Posterior vena cava (tissue), 2 donors: Measurements from ENCODE around the gene DYNLT5. TPM values are rescaled to one million over a fixed set of nuclear protein-coding genes. Genes with fewer than 3 reads are reported as not detected.
"Not testable (repeated sequence)": the region's sequence is repeated elsewhere in the genome, so short reads cannot be mapped to it uniquely, and the experiment has no call there.

ENCODE experiments used
- DNase-seq: peaks from one replicate; pipeline ENCODE4 v3.0.0-alpha.2; 2020; ENCODE audit warnings: low spot score
- intact Hi-C, 2 donors: fragments of 100-400 bp; cut with DNase I; formaldehyde crosslinking; loops; one replicate each; pipeline versions ENCODE4 v1.14.1 to v1.14.2; 2022 to 2023
- long read RNA-seq, 2 donors: library from polyadenylated mRNA; unstranded; transcript quantifications; one replicate each; pipeline ENCODE4 v2.0.0, GENCODE V29; 2020 to 2021
- total RNA-seq, 2 donors: library from RNA; stranded (reverse); fragmentation: NEBNext Ultra II Directional; extraction: Animal tissue kit (Norgen Biotek cat#: 25700); gene quantifications; one replicate each; pipeline ENCODE4 v1.2.1, GENCODE V29; 2021
- donor health status: DM: yes; HTN: yes; CAD: no.
- donor health status: DM: yes; HTN: yes; CAD: no.

Gene DYNLT5, protein sequence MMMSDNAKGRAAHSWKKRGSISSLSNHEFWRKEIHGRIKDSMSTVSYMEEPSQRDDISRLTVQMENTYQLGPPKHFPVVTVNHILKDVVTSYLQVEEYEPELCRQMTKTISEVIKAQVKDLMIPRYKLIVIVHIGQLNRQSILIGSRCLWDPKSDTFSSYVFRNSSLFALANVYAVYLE
- total RNA-seq, result 1 to 10 TPM; 1.9 to 3.0 TPM
- long read RNA-seq, donor 1, partial matches to known transcripts, result 0 of 2 reads
- long read RNA-seq, donor 1, other reads (novel, unspliced or antisense), result 1 of 2 reads
- long read RNA-seq, donor 2, partial matches to known transcripts, result 0 of 1 reads
- long read RNA-seq, donor 2, other reads (novel, unspliced or antisense), result 0 of 1 reads

DNA sequence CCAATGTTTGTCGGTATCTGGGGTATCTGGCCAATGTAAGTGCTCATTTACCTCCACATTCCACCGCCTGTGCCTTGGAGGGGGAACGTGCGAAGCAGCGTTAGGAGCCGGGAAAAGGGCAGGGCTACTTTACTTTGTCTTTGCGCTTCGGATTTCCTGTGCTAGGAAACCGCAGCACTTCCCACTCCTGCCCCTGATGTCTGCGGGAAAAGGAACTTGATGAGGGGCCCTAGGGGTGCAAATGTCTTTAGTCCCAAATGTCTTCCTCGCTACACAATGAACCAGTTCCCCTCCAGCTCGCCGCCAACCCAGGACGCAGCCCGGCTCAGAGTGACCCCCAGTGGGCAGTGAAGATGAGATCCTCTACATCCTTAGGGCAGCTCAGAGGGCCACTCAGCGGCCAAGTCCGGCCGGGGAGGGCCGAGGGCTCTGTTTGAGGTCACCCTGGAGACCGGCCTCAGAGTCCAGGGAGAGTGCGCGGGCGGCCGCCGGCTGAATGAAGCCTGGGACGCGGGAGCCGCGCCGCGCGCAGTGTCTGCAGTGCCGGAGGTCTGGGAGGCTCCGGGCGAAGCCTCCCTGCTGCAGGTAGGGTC is at the start of gene DYNLT5:
Gene DYNLT5, plus strand, starts transcription at position 460 of the 593 bp plus-strand sequence. CDS start 2,200 bp downstream, outside the sequence.
- DNase-seq, result peak; percentile 91
- intact Hi-C loops, result no loop called here

DNA sequence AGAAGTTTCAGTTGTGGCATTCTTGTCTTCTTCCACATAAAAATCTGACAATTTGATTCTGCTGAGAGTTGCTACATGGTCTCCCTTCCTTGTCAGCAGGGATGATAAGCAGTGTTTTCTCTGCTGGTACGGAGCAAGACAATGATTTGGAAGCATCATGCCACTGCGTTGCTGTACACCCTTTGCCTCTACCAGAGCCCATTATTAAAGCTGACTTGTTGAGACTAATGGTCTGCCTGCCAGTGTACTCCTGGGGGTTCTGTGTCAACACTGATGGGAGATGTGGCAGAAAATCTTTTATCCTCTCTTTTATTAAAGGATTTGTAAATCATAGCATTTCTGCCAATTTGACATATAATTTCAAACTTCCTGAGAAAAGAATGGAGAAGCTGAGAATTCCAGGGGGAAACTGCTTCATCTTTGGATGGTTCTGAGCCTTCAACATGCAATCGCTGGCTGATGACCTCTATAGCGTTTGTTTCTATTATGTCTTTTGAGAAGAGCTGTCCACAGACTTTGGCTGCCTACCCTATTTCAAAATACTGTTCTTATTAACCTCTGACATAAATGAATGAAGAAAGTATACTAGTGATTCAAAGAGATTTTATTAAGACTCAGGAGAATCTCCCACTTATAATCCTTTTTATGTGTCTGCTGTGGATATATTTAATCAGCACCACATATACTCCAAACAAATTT is 47.9 kb upstream of the DYNLT5 start:
- intact Hi-C loops, result no loop called here
- DNase-seq, result no peak

DNA sequence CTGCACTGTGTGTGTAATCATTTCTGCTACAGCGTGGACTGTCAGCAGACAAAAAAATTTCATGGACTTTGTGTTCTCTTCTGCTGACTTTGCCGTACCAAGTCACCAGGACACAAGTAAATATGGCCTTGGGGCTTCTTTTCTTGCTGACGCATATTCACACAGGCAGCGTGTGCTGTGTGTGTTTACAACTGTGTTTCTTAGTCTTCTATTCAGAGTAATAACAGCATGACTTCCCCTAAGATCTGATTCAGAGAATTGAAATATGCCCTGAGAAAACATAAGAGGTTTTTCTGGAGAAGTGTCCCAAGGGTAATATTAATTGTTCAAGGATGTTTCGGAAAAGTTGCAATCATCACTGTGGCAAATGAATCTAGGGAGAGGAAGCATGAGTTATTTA is 47.1 kb upstream of the DYNLT5 start:
- intact Hi-C loops, result no loop called here
- no peak for DNase-seq

DNA sequence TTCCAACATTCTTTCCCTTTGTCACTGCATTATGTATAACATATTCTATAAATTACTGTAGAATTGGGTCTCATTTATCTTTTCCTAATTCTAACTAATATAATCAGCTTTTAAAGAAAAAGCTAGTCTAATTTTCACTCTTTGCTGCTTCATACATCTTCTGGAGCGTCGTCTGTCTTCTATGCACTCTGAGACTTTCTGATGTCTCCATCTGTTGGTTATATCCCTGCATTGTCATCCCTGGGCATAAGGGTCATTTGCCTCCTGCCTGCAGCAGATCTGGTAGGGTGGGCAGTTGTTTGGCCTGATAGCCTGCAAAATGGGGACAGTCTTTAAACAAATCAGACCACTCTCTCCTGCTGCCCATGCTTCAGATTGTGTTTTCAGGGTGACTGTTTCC is 40.8 kb upstream of the DYNLT5 start:
- intact Hi-C loops, result no loop called here
- DNase-seq, result no peak

DNA sequence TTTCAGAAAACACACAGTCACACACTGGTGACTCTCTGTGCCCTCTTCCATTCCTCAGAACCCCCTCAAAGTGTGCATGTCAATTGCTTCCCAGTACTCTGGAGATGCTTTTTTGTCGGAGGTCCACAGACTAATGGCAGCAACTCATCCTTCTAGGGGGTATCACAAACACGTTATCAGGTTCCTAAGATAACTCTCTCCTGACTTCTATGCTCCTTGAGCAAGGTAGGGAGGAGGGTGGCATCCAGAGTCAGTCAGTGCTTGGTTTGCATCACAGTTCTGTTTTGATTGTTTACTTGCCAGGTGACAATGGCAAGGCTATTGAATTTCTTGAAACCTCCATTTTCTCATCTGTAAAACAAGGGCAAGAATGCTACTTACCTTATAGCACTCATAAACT is 39.4 kb upstream of the DYNLT5 start:
- DNase-seq, result no peak
- intact Hi-C loops, result no loop called here

DNA sequence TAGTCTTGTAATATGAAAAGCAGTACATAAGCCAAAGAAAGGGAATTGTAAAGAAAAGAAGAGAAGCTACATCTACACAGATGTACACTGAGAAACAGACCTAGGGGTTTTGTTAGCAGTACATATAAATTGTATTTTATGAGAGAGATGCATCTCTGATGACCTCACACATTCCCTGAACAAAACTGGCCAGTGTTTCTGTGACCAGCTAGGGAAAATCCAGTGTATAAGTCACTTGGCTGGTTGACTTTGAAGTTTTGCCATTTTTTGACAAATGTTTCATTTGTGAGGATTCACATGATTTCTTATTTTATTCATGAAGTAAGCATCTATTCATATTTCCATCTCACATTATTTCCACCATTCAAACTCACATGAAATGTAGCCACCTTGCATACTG is 28.3 kb upstream of the DYNLT5 start:
- intact Hi-C loops, result no loop called here
- DNase-seq, result no peak

DNA sequence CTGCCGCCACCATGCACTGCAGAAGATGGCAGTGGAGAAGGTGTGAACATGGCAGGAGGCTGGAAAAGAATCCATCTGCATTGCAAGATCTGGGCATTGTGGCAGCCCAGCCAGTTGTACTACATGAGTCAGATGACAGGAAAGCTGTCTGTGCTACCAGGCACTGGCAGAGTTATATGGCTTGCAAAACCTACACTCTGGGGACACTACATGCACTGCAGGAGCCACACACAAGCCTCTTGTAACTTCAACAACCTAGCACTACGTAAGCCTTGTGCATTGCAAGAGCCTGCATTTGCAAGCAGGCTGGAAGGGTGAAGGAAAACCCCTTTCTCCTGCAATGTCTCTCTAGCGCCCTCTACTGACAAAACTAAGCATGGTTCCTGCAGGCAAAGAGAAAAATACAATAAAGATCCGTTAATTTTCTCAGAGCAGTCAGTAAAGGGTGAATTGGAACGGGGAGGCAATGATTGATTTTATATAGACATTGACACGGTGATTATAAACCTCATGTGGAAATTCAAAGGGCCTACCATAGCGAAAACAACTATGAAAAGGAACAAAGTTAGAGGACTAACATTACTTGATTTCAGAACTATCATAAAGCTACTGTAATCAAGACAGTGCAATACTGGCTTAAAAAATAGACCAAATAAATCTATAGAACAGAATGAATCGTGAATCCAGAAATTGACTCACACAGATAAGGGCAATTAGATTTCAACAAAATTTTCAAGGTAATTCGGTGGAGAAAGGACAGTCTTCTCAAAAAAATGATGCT is 26.2 kb upstream of the DYNLT5 start:
- DNase-seq, result no peak
- intact Hi-C loops, result no loop called here

DNA sequence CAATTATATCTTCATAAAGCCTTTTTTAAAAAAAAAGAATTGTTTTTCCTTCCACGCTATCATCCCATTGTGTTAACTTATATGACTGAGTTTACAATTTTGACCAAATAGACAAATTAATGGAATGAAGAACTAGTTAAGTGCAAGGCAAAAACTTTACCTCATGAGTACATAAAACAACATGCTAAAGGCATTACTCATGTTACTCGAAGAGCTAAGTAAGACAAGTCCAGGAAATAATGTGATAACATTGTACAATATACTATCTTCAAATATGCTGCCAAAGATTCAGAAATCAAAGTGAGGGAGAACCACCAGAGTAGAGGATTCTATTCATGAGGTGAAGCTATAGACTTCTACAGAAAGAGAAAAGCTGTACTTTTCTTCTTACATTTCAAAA is 24.2 kb upstream of the DYNLT5 start:
- intact Hi-C loops, result no loop called here
- DNase-seq, result no peak

DNA sequence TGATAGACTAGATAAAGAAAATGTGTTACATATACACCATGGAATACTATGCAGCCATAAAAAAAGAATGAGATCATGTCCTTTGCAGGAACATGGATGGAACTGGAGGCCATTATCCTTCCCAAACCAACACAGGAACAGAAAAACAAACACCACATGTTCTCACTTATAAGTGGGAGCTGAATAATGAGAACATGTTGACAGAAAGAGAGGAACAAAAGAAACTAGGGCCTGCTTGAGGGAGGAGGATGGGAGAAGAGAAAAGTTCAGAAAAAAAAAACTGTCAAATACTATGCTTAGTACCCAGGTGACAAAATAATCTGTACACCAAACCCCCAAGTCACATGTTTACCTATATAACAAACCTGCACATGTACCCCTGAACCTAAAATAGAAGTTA is 23.5 kb upstream of the DYNLT5 start:
- DNase-seq, intact Hi-C loops: not testable (repeated sequence)

DNA sequence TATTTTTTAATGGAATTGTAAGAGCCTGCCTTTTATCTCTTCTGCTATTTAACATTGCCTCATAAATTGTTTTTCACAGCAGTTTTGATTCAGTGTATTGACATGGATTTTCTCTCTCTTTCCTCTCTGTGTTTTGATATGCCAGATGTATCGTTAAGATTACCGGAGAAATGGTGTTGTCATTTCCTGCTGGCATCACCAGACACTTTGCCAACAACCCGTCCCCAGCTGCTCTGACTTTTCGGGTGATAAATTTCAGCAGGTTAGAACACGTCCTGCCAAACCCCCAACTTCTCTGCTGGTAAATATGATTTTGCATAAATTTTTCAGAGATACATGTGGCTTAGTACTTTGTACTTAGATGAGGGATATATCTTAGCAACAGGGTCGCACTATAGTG is 23.1 kb upstream of the DYNLT5 start:
- DNase-seq, result no peak
- intact Hi-C loops, result no loop called here

DNA sequence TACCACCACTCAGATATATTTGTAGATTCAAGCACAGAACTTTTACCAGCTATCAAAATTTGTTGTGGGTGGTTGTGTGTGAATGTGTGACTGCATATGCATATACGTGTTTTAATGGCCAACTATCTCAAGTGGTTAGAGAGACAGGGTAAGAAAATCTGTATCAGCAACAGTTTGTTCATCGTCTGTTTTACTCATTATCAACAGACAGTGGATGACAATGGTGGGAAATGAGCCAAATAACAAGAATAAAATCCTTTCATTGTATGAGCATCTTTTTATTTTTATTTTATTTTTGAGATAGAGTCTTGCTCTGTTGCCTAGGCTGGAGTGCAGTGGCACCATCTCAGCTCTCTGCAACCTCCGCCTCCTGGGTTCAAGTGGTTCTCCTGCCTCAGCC is 22.7 kb upstream of the DYNLT5 start:
- intact Hi-C loops, result no loop called here
- no peak for DNase-seq

DNA sequence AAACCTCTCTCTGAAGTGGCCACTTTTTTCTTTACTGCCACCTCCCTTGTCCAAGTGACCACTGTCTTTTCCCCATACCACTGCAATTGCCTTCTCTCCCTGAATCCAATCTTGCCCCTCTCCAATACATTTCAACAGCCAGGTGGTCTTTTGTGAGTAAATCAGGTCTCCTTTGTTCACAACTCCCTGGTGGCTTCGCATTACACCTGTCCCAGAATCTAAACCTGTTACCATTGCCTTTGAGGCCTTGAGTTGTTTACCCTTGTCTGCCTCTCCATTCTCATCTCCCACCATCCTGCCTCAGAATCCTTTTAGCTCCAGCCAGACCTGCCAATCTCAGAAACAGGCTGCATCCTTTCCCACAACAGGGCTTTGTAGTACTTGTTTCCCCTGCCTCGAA is 21.8 kb upstream of the DYNLT5 start:
- DNase-seq, result no peak
- intact Hi-C loops, result no loop called here

DNA sequence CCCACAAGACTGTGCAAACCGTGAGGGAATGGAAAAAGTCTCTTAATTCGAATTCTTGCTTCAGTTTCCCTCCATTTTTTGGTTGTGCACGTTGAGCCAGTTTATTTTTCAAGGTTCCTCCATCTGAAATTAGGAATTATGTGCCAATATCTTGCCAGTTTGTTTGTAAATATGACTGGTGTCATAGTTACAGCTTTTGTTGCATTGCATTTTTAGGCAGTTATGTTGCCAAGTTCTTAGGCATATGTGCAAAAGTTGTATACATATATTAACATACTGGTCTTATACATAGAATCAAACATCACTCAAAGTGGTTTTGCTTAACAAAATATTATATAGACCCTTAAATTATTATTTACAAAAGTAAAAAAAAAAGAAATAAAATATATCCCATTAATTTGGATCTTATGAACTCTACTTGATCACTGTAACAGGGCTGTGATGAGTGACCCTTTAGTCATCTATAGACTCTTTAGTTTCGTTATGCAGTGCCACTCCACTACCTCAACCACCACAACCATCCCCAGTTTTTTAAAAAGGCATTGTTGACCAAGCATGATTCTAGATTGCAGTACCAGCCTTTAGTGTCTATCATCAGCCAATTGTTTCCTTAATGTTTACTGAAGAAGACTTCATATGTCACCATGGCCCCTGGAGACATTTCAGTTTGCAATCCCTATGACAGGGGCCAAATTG is 20.9 kb upstream of the DYNLT5 start:
- no peak for DNase-seq

DNA sequence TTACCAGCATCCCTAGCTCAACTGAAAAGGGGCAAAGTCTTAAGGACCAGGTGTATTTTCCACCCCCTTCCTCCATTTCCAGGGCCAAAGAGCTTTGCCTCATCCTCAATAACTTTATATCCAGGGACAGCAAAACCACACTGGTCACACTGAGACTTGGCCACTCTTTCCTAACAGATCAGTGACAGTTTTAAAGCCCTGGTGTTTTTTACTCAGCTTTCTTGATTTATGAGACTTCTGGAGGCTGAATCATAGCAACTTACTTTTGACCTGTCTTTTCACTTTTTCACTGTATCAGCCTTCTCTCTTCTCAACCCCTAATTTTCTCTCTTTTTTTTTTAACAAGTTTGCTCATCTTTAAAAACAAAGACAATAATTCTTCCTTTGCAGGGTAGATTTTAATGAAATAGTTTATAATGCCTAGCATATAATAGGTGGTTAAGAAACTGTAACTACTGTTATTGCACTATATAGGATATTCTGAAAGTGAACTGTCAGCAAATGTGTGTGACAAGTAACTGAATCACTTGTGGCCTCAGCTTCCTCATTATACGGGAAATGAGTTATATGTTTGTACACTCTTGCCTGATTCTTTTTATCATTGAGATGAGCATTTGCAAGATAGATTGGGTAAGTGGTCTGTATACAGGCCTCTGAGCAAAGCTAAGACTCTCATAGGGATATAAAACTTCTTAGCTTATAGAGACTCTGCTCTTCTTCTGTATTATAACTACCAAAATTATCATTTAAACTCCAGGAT is 19.7 kb upstream of the DYNLT5 start:
- DNase-seq, result no peak
- intact Hi-C loops, result no loop called here

More for the DNA sequence above, 20.9 kb upstream of the DYNLT5 start:
- intact Hi-C loops, result no loop called here

DNA sequence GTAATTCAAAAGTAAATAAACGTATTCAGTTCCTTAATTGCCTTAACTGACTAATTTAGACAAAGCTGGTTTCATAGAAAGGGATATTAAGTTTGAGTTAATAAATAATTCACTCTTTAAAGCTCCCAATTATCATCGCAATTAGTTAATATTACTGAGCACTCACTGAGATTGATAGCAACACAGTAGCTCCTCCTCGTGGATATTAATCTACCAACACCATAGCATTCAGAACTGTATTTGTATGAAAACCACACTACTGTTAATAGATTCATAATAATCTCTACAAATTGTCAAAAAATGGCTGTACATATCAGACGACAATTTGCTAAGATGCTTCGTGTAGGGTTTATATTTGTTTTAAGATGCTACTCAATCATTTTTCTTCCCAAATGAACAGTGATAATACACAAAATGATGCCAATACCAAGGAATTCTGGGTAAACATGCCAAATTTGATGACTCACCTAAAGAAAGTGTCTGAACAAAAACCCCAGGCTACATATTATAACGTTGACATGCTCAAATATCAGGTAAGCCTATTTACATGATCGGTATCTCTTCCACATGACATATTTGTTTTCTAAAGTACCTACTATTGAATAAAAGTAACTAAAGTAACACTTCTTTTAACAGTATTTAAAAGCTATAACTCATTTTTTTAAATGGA is 18.8 kb upstream of the DYNLT5 start:
- intact Hi-C loops, result no loop called here

DNA sequence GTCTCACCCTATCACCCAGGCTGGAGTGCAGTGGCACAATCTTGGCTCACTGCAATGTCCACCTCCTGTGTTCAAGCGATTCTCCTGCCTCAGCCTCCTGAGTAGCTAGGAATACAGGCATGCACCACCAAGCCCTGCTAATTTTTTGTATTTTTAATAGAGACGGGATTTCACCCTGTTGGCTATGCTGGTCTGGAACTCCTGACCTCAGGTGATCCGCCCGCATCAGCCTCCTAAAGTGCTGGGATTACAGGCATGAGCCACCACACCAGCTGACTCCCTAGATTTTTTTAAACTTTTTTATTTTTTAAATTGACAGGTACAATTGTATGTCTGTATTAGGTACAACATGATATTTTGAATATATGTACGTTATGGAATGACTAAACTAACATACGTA is 17.7 kb upstream of the DYNLT5 start:
- intact Hi-C loops, DNase-seq: not testable (repeated sequence)

More for the DNA sequence above, 18.8 kb upstream of the DYNLT5 start:
- DNase-seq, result no peak

DNA sequence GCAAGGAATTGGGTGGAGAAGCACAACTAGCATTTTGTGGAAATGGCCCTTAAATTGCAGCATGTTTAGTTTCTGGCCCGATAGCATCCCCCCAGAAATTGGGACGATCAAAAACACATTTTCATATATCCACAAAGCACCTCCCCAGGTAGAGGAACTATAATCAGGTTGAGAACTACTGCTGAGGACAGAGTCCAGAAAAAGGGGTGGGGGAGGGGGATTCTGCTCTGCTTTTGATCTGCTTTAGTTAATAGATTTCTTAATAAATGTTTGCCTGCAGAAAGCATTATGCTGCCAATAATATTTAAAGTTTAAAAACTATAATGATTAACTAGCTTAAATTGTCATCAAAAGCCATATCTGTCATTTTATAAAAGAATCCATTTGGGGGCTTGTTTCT is 14.4 kb upstream of the DYNLT5 start:
- intact Hi-C loops, result no loop called here
- no peak for DNase-seq
